Esophagus muscularis mucosa (tissue), 4 donors: ENCODE data around the gene ZNF322. TPM values are rescaled to one million over a fixed set of nuclear protein-coding genes. Genes with fewer than 3 reads are reported as not detected.
A peak's percentile ranks its signal among the peaks of the same experiment; 100 is the strongest.

Experiments used
- DNase-seq: peaks from one replicate; pipeline ENCODE4 v3.0.0-alpha.2; 2017; ENCODE audit errors: extremely low spot score
- H3K27ac ChIP-seq, 4 donors: fragments of 200-600 bp; sonication (generic); replicated peaks in 1 of 4; 1 replicate in 3 of 4; 2 replicates in 1 of 4; pipeline ENCODE4 v1.5.1; 2016 to 2019; ENCODE audit warnings: mild to moderate bottlenecking in 1 of 4
- H3K27me3 ChIP-seq, 4 donors: fragments of 200-600 bp; sonication (generic); one replicate each; pipeline versions ENCODE4 v1.5.1 to v1.6.0; 2016 to 2019
- H3K36me3 ChIP-seq, 4 donors: fragments of 200-600 bp; sonication (generic); one replicate each; pipeline ENCODE4 v1.5.1; 2016 to 2019
- H3K4me1 ChIP-seq, 4 donors: fragments of 200-600 bp; sonication (generic); one replicate each; pipeline ENCODE4 v1.5.1; 2016 to 2019
- H3K4me3 ChIP-seq, 4 donors: fragments of 200-600 bp; sonication (generic); 1 replicate in 2 of 4; 2 replicates in 2 of 4; pipeline ENCODE4 v1.5.1; 2016 to 2019; ENCODE audit warnings: mild to moderate bottlenecking in 4 of 4, moderate library complexity in 1 of 4
- H3K9me3 ChIP-seq, 4 donors: fragments of 200-600 bp; sonication (generic); 1 replicate in 3 of 4; 2 replicates in 1 of 4; pipeline ENCODE4 v1.5.1; 2016 to 2019
- CTCF ChIP-seq, 3 experiments: fragments of 200-600 bp in 2 of 3; fragments of 450-650 bp in 1 of 3; sonication (generic) in 2 of 3; IDR thresholded peaks; one replicate each; pipeline ENCODE4 v1.5.1; 2017 to 2019; ENCODE audit warnings: antibody characterized with exemption in 3 of 3, mild to moderate bottlenecking in 2 of 3, moderate library complexity in 1 of 3
- EP300 ChIP-seq: sonication (generic); formaldehyde crosslinking; IDR thresholded peaks from one replicate; pipeline ENCODE4 v1.6.1; 2017; ENCODE audit warnings: antibody characterized with exemption
- POLR2A ChIP-seq: fragments of 450-650 bp; IDR thresholded peaks from one replicate; pipeline ENCODE4 v1.6.1; 2017; ENCODE audit warnings: antibody characterized with exemption, moderate library complexity, mild to moderate bottlenecking, low read depth
- POLR2AphosphoS5 ChIP-seq, 2 donors: sonication (generic); formaldehyde crosslinking; IDR thresholded peaks; one replicate each; pipeline ENCODE4 v1.6.1; 2017; ENCODE audit warnings: antibody characterized with exemption in 2 of 2
- WGBS: methylation state at CpG from one replicate; pipeline ENCODE4 v1.1.5; 2018; 5-methylcytosine and 5-hydroxymethylcytosine counted together
- intact Hi-C: fragments of 100-400 bp; cut with DNase I; formaldehyde crosslinking; loops from one replicate; pipeline ENCODE4 v1.15.1; 2023
- total RNA-seq, 4 donors: library from RNA; depleted of rRNA; stranded (reverse); fragments of >200 nt; gene quantifications; one replicate each; pipeline versions ENCODE4 v1.1.0 to v1.2.1, GENCODE V29; 2016

Gene ZNF322
- total RNA-seq, 4 donors from 2014 or later = 14.7 to 22.9 (median 17.4) TPM

- Histone ChIP-seq H3K4me3 (peak overlapping the region; percentile 36 to 51 (median 44)), H3K27ac (no peak overlapping the region), H3K36me3 (no peaks in the 10 kb centered on the region), H3K4me1 (peaks cover 14 to 18% (median 16%) of the 10 kb centered on the region in 4 donors), H3K9me3 (no peaks in the 10 kb centered on the region), H3K27me3 (peaks cover 0 to 70% (median 15%) of the 10 kb centered on the region in 4 donors)
- no peak for DNase-seq
- no peak for TF ChIP-seq EP300
- no peak for TF ChIP-seq POLR2AphosphoS5 (IDR thresholded peaks at IDR 0.05)
- TF ChIP-seq POLR2A = no peak
- no peak for TF ChIP-seq CTCF (IDR thresholded peaks at IDR 0.05)
- WGBS = 1% methylated on average over 26 of the region's 68 CpGs
- intact Hi-C loops = no loop called here
Observed at GRCh38 chr6:26613689-26614683, 45.6 kb downstream of the ZNF322 start.

GRCh38 chr6:26613201-26613600, 46.3 kb downstream of the ZNF322 start:
- WGBS = 38% methylated on average over 18 of the region's 19 CpGs
- TF ChIP-seq EP300 = no peak
- TF ChIP-seq POLR2AphosphoS5 (IDR thresholded peaks at IDR 0.05) = no peak
- no peak for TF ChIP-seq POLR2A
- no peak for TF ChIP-seq CTCF (IDR thresholded peaks at IDR 0.05)
- Histone ChIP-seq H3K36me3 (no peaks in the 10 kb centered on the region), H3K4me3 (peak overlapping the region in 1 of 4 donors; percentile 46), H3K27ac (no peak overlapping the region), H3K4me1 (peaks cover 14 to 18% (median 16%) of the 10 kb centered on the region in 4 donors), H3K27me3 (peaks cover 0 to 66% (median 15%) of the 10 kb centered on the region in 4 donors), H3K9me3 (no peaks in the 10 kb centered on the region)
- intact Hi-C loops = no loop called here
- DNase-seq = no peak

- intact Hi-C loops = no loop called here
- DNase-seq = no peak
- TF ChIP-seq POLR2A (no peak), CTCF (IDR thresholded peaks at IDR 0.05) (no peak), EP300 (no peak)
- no peaks in the 10 kb centered on the region for H3K36me3 ChIP-seq
- no peaks in the 10 kb centered on the region for H3K9me3 ChIP-seq
- peaks cover 0 to 56% (median 14%) of the 10 kb centered on the region in 4 donors for H3K27me3 ChIP-seq
- peaks cover 14 to 18% (median 16%) of the 10 kb centered on the region in 4 donors for H3K4me1 ChIP-seq
- no peak overlapping the region for H3K4me3 ChIP-seq
- WGBS = 63% methylated on average over 1 of the region's 1 CpG
- no peak overlapping the region for H3K27ac ChIP-seq
Observed at GRCh38 chr6:26611599-26611998, 47.9 kb downstream of the ZNF322 start.

- intact Hi-C loops = loop anchor here (5.0 kb wide), 1 partner anchor 468 kb away; no protein-coding TSS in a partner anchor
- H3K36me3 ChIP-seq = no peaks in the 10 kb centered on the region
- WGBS = 63% methylated on average over 3 of the region's 3 CpGs
- DNase-seq = no peak
- TF ChIP-seq CTCF (IDR thresholded peaks at IDR 0.05) (no peak), POLR2AphosphoS5 (IDR thresholded peaks at IDR 0.05) (no peak), EP300 (no peak), POLR2A (no peak)
- peaks cover 12 to 13% (median 12%) of the 10 kb centered on the region in 4 donors for H3K4me1 ChIP-seq
- H3K9me3 ChIP-seq = no peaks in the 10 kb centered on the region
- H3K27me3 ChIP-seq = peaks cover 0 to 34% (median 3%) of the 10 kb centered on the region in 4 donors
- no peak overlapping the region for H3K4me3 ChIP-seq
- H3K27ac ChIP-seq = no peak overlapping the region
Observed at GRCh38 chr6:26609463-26609862, 50.1 kb downstream of the ZNF322 start.
